ENCODE data around the gene CASZ1.

The CASZ1 gene

DNA sequence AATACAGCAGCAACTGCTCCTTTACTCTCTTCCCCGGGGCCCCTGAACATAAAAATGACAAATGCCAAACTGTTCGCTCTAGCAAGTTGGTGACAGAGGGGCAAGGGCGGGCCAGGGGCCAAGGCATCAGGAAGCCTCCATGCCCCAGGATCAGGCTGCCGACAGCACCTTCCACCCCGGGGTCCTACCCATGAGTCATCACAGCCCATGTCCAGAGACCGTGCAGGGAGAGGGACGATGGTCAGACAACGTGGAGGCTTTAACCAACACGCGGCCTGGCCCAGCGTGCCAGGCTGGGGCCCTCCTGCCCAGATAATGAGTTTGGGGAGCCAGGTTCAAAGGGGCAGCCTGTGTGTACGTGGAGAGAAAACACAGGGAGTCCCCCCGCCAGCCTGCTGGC, 90.5 kb downstream of the CASZ1 start:
- Histone ChIP-seq H3K9ac (no peak overlapping the region), H3K4me1 (ENCODE audit: low read depth, poor library complexity, severe bottlenecking) (no peaks in the 10 kb centered on the region), H3K27me3 (ENCODE audit: insufficient read depth, low read depth) (peaks cover 100% of the 10 kb centered on the region), H3K36me3 (ENCODE audit: insufficient read depth) (no peaks in the 10 kb centered on the region), H3K79me2 (ENCODE audit: insufficient read depth, low read depth) (no peaks in the 10 kb centered on the region), H4K20me1 (ENCODE audit: insufficient read depth) (no peaks in the 10 kb centered on the region), H3K27ac (no peak overlapping the region), H3K4me2 (no peak overlapping the region), H2AFZ (ENCODE audit: low read depth) (no peak overlapping the region), H3K4me3 (IDR thresholded peaks at IDR 0.05; ENCODE audit: insufficient read depth, low read depth, low read length) (no peak overlapping the region)
- TF ChIP-seq, protein P1, sequence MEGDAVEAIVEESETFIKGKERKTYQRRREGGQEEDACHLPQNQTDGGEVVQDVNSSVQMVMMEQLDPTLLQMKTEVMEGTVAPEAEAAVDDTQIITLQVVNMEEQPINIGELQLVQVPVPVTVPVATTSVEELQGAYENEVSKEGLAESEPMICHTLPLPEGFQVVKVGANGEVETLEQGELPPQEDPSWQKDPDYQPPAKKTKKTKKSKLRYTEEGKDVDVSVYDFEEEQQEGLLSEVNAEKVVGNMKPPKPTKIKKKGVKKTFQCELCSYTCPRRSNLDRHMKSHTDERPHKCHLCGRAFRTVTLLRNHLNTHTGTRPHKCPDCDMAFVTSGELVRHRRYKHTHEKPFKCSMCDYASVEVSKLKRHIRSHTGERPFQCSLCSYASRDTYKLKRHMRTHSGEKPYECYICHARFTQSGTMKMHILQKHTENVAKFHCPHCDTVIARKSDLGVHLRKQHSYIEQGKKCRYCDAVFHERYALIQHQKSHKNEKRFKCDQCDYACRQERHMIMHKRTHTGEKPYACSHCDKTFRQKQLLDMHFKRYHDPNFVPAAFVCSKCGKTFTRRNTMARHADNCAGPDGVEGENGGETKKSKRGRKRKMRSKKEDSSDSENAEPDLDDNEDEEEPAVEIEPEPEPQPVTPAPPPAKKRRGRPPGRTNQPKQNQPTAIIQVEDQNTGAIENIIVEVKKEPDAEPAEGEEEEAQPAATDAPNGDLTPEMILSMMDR (conservative IDR thresholded peaks at IDR 0.05; ENCODE audit: low read depth, low read length): no peak

DNA sequence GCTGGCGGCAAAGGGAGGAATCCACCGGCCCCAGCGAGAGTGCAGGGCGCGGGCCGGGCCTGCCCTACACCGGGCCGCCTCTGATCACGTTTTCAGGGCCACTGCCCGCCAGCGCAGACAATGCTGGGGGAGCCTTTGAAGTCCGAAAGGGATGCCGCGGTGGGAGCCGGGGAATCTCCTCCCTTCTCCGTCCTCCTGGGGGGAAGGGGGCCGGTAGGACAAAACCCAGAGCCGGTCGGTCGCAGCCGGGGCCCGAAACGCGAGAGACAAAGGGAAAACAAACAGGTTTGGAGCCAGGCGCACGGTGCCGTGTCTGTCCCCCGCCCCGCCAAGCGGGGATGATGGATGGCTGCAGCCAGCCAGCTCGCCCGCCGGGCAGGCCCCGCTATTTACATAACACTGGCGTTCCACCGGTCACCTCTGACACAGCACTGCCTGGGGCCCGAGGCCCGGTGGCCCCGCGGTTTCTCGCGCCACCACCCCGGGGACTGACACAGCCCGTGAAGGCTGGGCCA, 92.0 kb downstream of the CASZ1 start:
- Histone ChIP-seq H4K20me1 (ENCODE audit: insufficient read depth) (no peaks in the 10 kb centered on the region), H3K4me1 (ENCODE audit: low read depth, poor library complexity, severe bottlenecking) (no peaks in the 10 kb centered on the region), H3K79me2 (ENCODE audit: insufficient read depth, low read depth) (no peaks in the 10 kb centered on the region), H3K4me2 (no peak overlapping the region), H3K27ac (no peak overlapping the region), H3K4me3 (IDR thresholded peaks at IDR 0.05; ENCODE audit: insufficient read depth, low read depth, low read length) (no peak overlapping the region), H3K27me3 (ENCODE audit: insufficient read depth, low read depth) (peaks cover 100% of the 10 kb centered on the region), H2AFZ (ENCODE audit: low read depth) (no peak overlapping the region), H3K9ac (no peak overlapping the region), H3K36me3 (ENCODE audit: insufficient read depth) (no peaks in the 10 kb centered on the region)
- TF ChIP-seq, protein P1 (conservative IDR thresholded peaks at IDR 0.05; ENCODE audit: low read depth, low read length): no peak

DNA sequence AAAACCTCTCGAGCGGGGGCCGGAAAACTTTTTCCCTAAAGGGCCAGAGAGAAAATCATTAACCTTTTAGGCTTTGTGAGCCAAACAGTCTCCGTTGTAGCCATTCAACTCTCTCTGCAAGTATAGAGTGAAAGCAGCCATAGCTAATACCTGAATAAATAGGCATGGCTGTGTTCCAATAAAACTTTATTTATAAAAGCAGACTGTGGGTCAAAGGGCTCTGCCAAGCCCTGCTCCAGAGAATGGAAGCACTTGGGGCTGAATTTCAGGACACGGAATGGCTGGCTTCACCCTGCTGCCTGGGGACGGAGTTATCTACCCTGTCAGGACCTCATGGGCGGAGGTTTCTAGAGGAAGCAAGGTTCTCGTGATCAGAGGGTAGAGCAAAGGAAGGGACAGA, 92.7 kb downstream of the CASZ1 start:
- TF ChIP-seq, protein P1 (conservative IDR thresholded peaks at IDR 0.05; ENCODE audit: low read depth, low read length): no peak
- H3K36me3 ChIP-seq (ENCODE audit: insufficient read depth): no peaks in the 10 kb centered on the region
- no peak overlapping the region for H3K4me3 ChIP-seq (IDR thresholded peaks at IDR 0.05; ENCODE audit: insufficient read depth, low read depth, low read length)
- no peak overlapping the region for H3K9ac ChIP-seq
- H3K27ac ChIP-seq: no peak overlapping the region
- H3K79me2 ChIP-seq (ENCODE audit: insufficient read depth, low read depth): no peaks in the 10 kb centered on the region
- H3K4me2 ChIP-seq: no peak overlapping the region
- no peaks in the 10 kb centered on the region for H4K20me1 ChIP-seq (ENCODE audit: insufficient read depth)
- H3K27me3 ChIP-seq (ENCODE audit: insufficient read depth, low read depth): peaks cover 100% of the 10 kb centered on the region
- no peaks in the 10 kb centered on the region for H3K4me1 ChIP-seq (ENCODE audit: low read depth, poor library complexity, severe bottlenecking)
- H2AFZ ChIP-seq (ENCODE audit: low read depth): no peak overlapping the region; the same call in 1 of the 2 replicates

DNA sequence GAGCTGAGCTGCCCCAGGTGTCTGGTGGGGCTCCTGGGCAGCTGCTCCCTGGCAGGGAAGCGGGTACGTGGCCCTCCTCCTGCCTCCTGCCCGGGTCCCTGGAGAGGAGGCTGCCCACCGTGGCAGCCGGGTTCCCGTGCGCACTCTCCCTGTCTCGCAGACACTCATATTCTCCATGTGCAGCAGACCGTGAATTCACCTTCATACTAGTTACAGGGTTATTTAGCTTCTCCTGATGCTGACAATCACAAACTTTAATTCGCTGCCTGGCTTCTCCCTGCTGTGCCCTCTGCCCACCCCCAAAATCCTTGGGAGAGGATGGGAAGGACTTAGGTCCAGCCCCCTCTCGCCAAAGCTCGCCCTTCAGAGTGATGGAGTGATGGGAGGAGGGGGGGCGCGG, 95.3 kb downstream of the CASZ1 start:
- H3K79me2 ChIP-seq (ENCODE audit: insufficient read depth, low read depth): no peaks in the 10 kb centered on the region
- H3K4me2 ChIP-seq: no peak overlapping the region
- no peak overlapping the region for H3K4me3 ChIP-seq (IDR thresholded peaks at IDR 0.05; ENCODE audit: insufficient read depth, low read depth, low read length)
- no peaks in the 10 kb centered on the region for H3K36me3 ChIP-seq (ENCODE audit: insufficient read depth)
- H3K27ac ChIP-seq: no peak overlapping the region
- no peaks in the 10 kb centered on the region for H4K20me1 ChIP-seq (ENCODE audit: insufficient read depth)
- peaks cover 100% of the 10 kb centered on the region for H3K27me3 ChIP-seq (ENCODE audit: insufficient read depth, low read depth)
- TF ChIP-seq, protein P1 (conservative IDR thresholded peaks at IDR 0.05; ENCODE audit: low read depth, low read length): no peak
- H3K4me1 ChIP-seq (ENCODE audit: low read depth, poor library complexity, severe bottlenecking): no peaks in the 10 kb centered on the region
- no peak overlapping the region for H3K9ac ChIP-seq
- H2AFZ ChIP-seq (ENCODE audit: low read depth): no peak overlapping the region
